HUES48 (cell line): Measurements from ENCODE around the gene STK24.
"Not testable (repeated sequence)": the region's sequence is repeated elsewhere in the genome, so short reads cannot be mapped to it uniquely, and the experiment has no call there.

Experiments
- H3K27ac ChIP-seq: one replicate; pipeline ENCODE4 v1.7.0; 2013; ENCODE audit warnings: low read depth, low read length, inconsistent platforms
- H3K27me3 ChIP-seq: 2 replicates; pipeline ENCODE4 v1.6.1; 2013; ENCODE audit warnings: mild to moderate bottlenecking, low read length; ENCODE audit not compliant: control insufficient read depth, insufficient read depth
- H3K36me3 ChIP-seq: 2 replicates; pipeline ENCODE4 v1.6.1; 2013; ENCODE audit warnings: low read length; ENCODE audit not compliant: control insufficient read depth, insufficient read depth
- H3K4me1 ChIP-seq: 2 replicates; pipeline ENCODE4 v1.6.1; 2013; ENCODE audit warnings: mild to moderate bottlenecking, low read length; ENCODE audit not compliant: control insufficient read depth, insufficient read depth
- H3K4me3 ChIP-seq: 2 replicates; pipeline ENCODE4 v1.5.1; 2013; ENCODE audit warnings: mild to moderate bottlenecking, low read depth, low read length
- H3K9ac ChIP-seq: 2 replicates; pipeline ENCODE4 v1.6.1; 2013; ENCODE audit warnings: mild to moderate bottlenecking, low read depth, low read length, moderate library complexity
- H3K9me3 ChIP-seq: 2 replicates; pipeline ENCODE4 v1.6.1; 2013; ENCODE audit warnings: low read length; ENCODE audit not compliant: control insufficient read depth, insufficient read depth

STK24 gene

DNA sequence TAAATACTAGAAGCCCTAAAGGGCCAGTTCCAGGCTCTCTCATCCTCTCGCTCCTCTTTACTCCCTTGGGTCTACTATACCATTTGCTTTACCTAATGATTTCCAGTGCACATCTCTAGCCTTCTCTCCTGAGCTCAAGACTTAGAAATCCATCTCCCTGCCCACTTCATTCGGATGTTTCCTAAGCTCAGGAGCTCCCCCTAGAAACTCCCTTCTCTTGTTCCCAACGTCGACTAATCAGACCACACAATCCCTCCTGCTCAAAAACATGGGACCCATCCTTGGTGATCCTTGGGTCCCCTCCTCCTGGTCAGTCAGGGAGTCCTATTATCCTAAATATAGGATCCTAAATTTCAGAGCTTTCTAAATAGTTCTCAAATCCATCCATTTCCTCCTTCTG lies 21.1 kb upstream of the STK24 start:
- Histone ChIP-seq H3K36me3 (no peaks in the 10 kb centered on the region), H3K9ac (no peak overlapping the region), H3K4me3 (no peak overlapping the region), H3K9me3 (no peaks in the 10 kb centered on the region), H3K27me3 (no peaks in the 10 kb centered on the region), H3K4me1 (peaks cover 5% of the 10 kb centered on the region; the same call in 1 of the 2 replicates), H3K27ac (no peak overlapping the region)

- no peaks in the 10 kb centered on the region for H3K27me3 ChIP-seq
- H3K27ac ChIP-seq, result no peak overlapping the region
- no peaks in the 10 kb centered on the region for H3K9me3 ChIP-seq
- H3K9ac ChIP-seq, result no peak overlapping the region
- no peaks in the 10 kb centered on the region for H3K36me3 ChIP-seq
- peaks cover 5% of the 10 kb centered on the region; the same call in 1 of the 2 replicates for H3K4me1 ChIP-seq
- no peak overlapping the region for H3K4me3 ChIP-seq
Observed at GRCh38 chr13:98595134-98595533, 18.2 kb upstream of the STK24 start.

GRCh38 chr13:98592362-98592732 lies 15.4 kb upstream of the STK24 start:
- H3K27me3 ChIP-seq, result no peaks in the 10 kb centered on the region
- H3K4me3 ChIP-seq, result no peak overlapping the region
- no peaks in the 10 kb centered on the region for H3K9me3 ChIP-seq
- no peak overlapping the region for H3K9ac ChIP-seq
- no peaks in the 10 kb centered on the region for H3K36me3 ChIP-seq
- H3K4me1 ChIP-seq, result no peaks in the 10 kb centered on the region
- no peak overlapping the region for H3K27ac ChIP-seq

DNA sequence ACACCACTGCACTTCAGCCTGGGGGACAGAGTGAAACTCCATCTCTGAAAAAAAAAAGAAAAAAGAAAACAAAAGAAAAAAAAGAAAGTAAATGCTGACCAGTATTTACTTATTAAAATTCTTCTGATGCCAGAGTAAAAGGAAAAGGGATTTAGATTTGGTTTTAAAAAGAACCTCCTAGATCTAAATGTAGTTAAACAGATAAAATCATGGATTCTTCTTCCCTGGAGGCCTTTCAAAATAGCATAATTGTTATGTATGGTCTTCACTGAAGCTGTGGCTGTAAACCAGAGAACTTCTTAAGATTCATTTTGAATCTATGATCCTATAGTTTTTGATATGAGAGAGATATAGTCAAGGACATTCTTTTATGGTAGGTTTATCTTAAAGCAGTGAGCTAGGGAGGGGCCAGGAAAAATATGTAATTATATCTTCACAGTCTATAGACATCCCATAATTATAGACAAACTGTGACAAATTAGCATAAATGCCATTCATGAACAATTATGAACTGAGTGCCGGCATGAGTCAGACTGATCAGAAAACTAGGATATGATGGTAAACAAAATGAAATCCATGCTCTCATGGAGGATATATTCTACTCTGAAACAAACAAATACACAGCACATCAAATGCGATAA lies 14.9 kb upstream of the STK24 start:
- Histone ChIP-seq H3K4me3 (no peak overlapping the region), H3K27me3 (no peaks in the 10 kb centered on the region), H3K9me3 (no peaks in the 10 kb centered on the region), H3K9ac (no peak overlapping the region), H3K4me1 (no peaks in the 10 kb centered on the region), H3K27ac (no peak overlapping the region), H3K36me3 (no peaks in the 10 kb centered on the region)

GRCh38 chr13:98590471-98590870 lies 13.6 kb upstream of the STK24 start:
- not testable (repeated sequence) for H3K36me3 ChIP-seq, H3K9me3 ChIP-seq, H3K27ac ChIP-seq, H3K9ac ChIP-seq, H3K27me3 ChIP-seq, H3K4me1 ChIP-seq, H3K4me3 ChIP-seq

DNA sequence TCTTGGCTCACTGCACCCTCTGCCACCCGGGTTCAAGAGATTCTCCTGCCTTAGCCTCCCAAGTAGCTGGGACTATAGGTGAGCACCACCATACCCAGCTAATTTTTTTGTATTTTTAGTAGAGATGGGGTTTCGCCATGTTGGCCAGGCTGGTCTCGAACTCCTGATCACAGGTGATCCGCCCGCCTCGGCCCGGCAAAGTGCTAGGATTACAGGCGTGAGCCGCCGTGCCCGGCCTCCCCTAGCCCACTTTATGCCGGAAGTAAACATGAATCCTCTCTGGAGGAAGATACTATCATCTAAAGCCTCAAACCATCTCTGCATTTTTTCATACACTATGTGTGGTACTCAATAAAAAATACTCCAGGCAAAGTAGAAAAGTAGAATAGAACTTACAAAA lies 12.6 kb upstream of the STK24 start:
- H3K9me3 ChIP-seq, H3K4me1 ChIP-seq, H3K9ac ChIP-seq, H3K27me3 ChIP-seq, H3K36me3 ChIP-seq, H3K27ac ChIP-seq, H3K4me3 ChIP-seq: not testable (repeated sequence)

GRCh38 chr13:98586400-98587345 lies 9.8 kb upstream of the STK24 start:
- Histone ChIP-seq H3K27me3 (no peaks in the 10 kb centered on the region), H3K4me1 (peaks cover 4% of the 10 kb centered on the region; the same call in 1 of the 2 replicates), H3K27ac (no peak overlapping the region), H3K9ac (no peak overlapping the region), H3K4me3 (no peak overlapping the region), H3K9me3 (no peaks in the 10 kb centered on the region), H3K36me3 (no peaks in the 10 kb centered on the region)

- Histone ChIP-seq H3K4me3 (no peak overlapping the region), H3K4me1 (peaks cover 4% of the 10 kb centered on the region; the same call in 1 of the 2 replicates), H3K36me3 (no peaks in the 10 kb centered on the region), H3K9me3 (no peaks in the 10 kb centered on the region), H3K27me3 (no peaks in the 10 kb centered on the region), H3K9ac (no peak overlapping the region), H3K27ac (no peak overlapping the region)
Observed at GRCh38 chr13:98585946-98586345, 9.0 kb upstream of the STK24 start.

DNA sequence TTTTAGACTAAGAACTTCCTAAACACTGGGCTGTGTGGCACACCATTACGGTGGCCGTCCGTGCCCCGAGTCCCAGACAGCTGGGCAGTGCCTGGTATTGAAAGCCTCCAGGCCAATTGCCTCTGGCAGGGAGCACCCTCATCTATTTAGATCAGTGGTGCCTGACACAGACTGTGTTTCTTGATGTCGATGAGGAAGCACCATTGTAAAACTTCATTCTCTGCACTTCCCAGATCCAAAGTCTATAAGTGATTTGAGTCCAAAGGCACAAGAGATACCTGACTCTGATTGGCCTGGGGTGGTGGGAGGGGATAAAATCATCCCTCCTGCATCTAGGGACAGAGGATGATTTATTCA lies 8.5 kb upstream of the STK24 start:
- no peaks in the 10 kb centered on the region for H3K9me3 ChIP-seq
- no peaks in the 10 kb centered on the region for H3K36me3 ChIP-seq
- H3K27ac ChIP-seq, result no peak overlapping the region
- no peaks in the 10 kb centered on the region for H3K27me3 ChIP-seq
- no peak overlapping the region for H3K9ac ChIP-seq
- no peak overlapping the region for H3K4me3 ChIP-seq
- H3K4me1 ChIP-seq, result peaks cover 4% of the 10 kb centered on the region; the same call in 1 of the 2 replicates

- Histone ChIP-seq H3K27me3 (no peaks in the 10 kb centered on the region), H3K9me3 (no peaks in the 10 kb centered on the region), H3K4me1 (peaks cover 7% of the 10 kb centered on the region; the same call in 1 of the 2 replicates), H3K9ac (no peak overlapping the region), H3K27ac (no peak overlapping the region), H3K36me3 (no peaks in the 10 kb centered on the region), H3K4me3 (no peak overlapping the region)
Observed at GRCh38 chr13:98584668-98585397, 7.9 kb upstream of the STK24 start.

DNA sequence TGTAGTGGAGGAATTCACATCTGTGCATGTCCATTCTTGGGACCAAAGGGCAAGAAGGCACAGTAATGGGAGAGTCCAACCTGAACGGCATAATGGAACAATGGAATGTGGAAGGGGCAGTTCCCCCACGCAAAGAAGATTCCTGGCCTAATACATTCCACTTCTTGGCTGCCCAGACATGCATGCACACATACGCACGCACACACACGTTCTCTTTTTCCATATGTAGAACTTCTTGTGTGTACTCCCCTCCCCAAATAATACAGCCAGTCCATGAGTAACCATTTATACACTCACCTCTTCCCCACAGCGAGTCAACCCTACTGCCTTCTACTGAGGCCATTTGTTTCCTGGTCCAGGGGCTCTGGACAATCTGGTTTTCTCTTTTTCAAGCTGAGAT lies 6.0 kb upstream of the STK24 start:
- H3K27me3 ChIP-seq, result no peaks in the 10 kb centered on the region
- H3K36me3 ChIP-seq, result no peaks in the 10 kb centered on the region
- no peak overlapping the region for H3K27ac ChIP-seq
- H3K9me3 ChIP-seq, result no peaks in the 10 kb centered on the region
- no peak overlapping the region for H3K4me3 ChIP-seq
- peaks cover 13% of the 10 kb centered on the region for H3K4me1 ChIP-seq
- H3K9ac ChIP-seq, result no peak overlapping the region
